H1 (cell line): ENCODE measurements around the gene PAQR9. TPM values are rescaled to one million over a fixed set of nuclear protein-coding genes. Genes with fewer than 3 reads are reported as not detected.

Experiments used
- ATF3 ChIP-seq: IDR thresholded peaks from 2 replicates; pipeline ENCODE4 v1.6.1; 2011; ENCODE audit warnings: low read depth, mild to moderate bottlenecking, low read length; ENCODE audit not compliant: insufficient read depth
- BRCA1 ChIP-seq: IDR thresholded peaks from 2 replicates; pipeline ENCODE4 v1.6.1; 2012; ENCODE audit warnings: low read depth, low read length, improper control_type of control experiment
- CEBPB ChIP-seq: IDR thresholded peaks from 2 replicates; pipeline ENCODE4 v1.6.1; 2012; ENCODE audit warnings: low read depth, low read length
- CHD1 ChIP-seq: IDR thresholded peaks from 2 replicates; pipeline ENCODE4 v1.6.1; 2012; ENCODE audit warnings: low read depth, low read length, improper control_type of control experiment
- CHD7 ChIP-seq: fragments of 300-600 bp; sonication (generic); IDR thresholded peaks from 2 replicates; pipeline ENCODE4 v1.7.1; 2012; ENCODE audit warnings: low read length, moderate library complexity, mild to moderate bottlenecking, inconsistent platforms; ENCODE audit not compliant: insufficient replicate concordance
- EGR1 ChIP-seq: IDR thresholded peaks from 2 replicates; pipeline ENCODE4 v1.6.1; 2011; ENCODE audit warnings: low read depth, low read length, borderline replicate concordance
- FOSL1 ChIP-seq: IDR thresholded peaks from 2 replicates; pipeline ENCODE4 v1.6.1; 2011; ENCODE audit warnings: mild to moderate bottlenecking, low read depth, low read length, moderate library complexity; ENCODE audit not compliant: insufficient read depth
- POLR2AphosphoS5 ChIP-seq: IDR thresholded peaks from 2 replicates; pipeline ENCODE4 v1.6.1; 2011; ENCODE audit warnings: low read depth, low read length
- SP4 ChIP-seq: IDR thresholded peaks from 2 replicates; pipeline ENCODE4 v1.6.1; 2012; ENCODE audit warnings: low read length, inconsistent platforms
- TCF12 ChIP-seq: IDR thresholded peaks from 2 replicates; pipeline ENCODE4 v1.6.1; 2011; ENCODE audit warnings: low read depth, mild to moderate bottlenecking, low read length
- USF2 ChIP-seq: IDR thresholded peaks from 2 replicates; pipeline ENCODE4 v1.6.1; 2011; ENCODE audit warnings: low read length, improper control_type of control experiment
- polyA plus RNA-seq, 7 experiments: library from polyadenylated mRNA; depleted of rRNA in 3 of 7; stranded (reverse) in 5 of 7; unstranded in 2 of 7; fragments of >200 nt in 5 of 7; fragments of 200-250 nt in 2 of 7; gene quantifications; 1 replicate in 5 of 7; 2 replicates in 1 of 7; 4 replicates in 1 of 7; pipeline versions ENCODE4 v1.2.1 to v1.2.3, GENCODE V29; 2011 to 2013; ENCODE audit warnings: missing spikeins in 2 of 7, mixed read lengths in 2 of 7
- total RNA-seq: library from RNA; stranded (reverse); fragmentation: NEBNext Ultra II Directional; extraction: Animal tissue kit (Norgen Biotek cat#: 25700); gene quantifications from 2 replicates; pipeline ENCODE4 v1.2.1, GENCODE V29; 2021

Gene PAQR9
- total and polyA plus RNA-seq, 2 of the 8 experiments (the other 6 are each of a cell fraction or from before 2014, with no cell fraction given) = 2.6 to 5.2 TPM

- TF ChIP-seq CHD7 = no peak
- no peak for TF ChIP-seq USF2
- TF ChIP-seq BRCA1 = no peak
- TF ChIP-seq EGR1 = no peak
- TF ChIP-seq SP4 = no peak
- TF ChIP-seq POLR2AphosphoS5 = no peak
- no peak for TF ChIP-seq TCF12
- TF ChIP-seq FOSL1 = no peak
- TF ChIP-seq ATF3 = no peak
- no peak for TF ChIP-seq CHD1
- no peak for TF ChIP-seq CEBPB
Observed at GRCh38 chr3:142965581-142965980, 2.1 kb upstream of the PAQR9 start (continued).
